K562 (cell line): Measurements from ENCODE around the gene HSD11B1. TPM values are rescaled to one million over a fixed set of nuclear protein-coding genes. Genes with fewer than 3 reads are reported as not detected.

ENCODE experiments used
- ATF1 ChIP-seq, 2 experiments: fragments of 450-650 bp in 1 of 2; IDR thresholded peaks; 2 replicates each; pipeline ENCODE4 v1.6.1; 2016; ENCODE audit warnings: missing compliant biosample characterization in 1 of 2, missing genetic modification characterization in 1 of 2
- BRF1 ChIP-seq: IDR thresholded peaks from 3 replicates; pipeline ENCODE4 v1.6.1; 2011; ENCODE audit warnings: borderline replicate concordance, mild to moderate bottlenecking; ENCODE audit not compliant: insufficient read length; ENCODE audit errors: extremely low read depth
- CBX5 ChIP-seq: IDR thresholded peaks from 2 replicates; pipeline ENCODE4 v1.6.1; 2014; ENCODE audit warnings: low read depth, borderline replicate concordance
- E2F1 ChIP-seq: sonication (generic); formaldehyde crosslinking; IDR thresholded peaks from 2 replicates; pipeline ENCODE4 v1.8.1; 2023; ENCODE audit warnings: mild to moderate bottlenecking, missing genetic modification reagents, moderate library complexity
- E2F6 ChIP-seq, 2 experiments: IDR thresholded peaks; 2 replicates each; pipeline ENCODE4 v1.6.1; 2011; ENCODE audit warnings: borderline replicate concordance in 1 of 2, control low read depth in 1 of 2, low read depth in 1 of 2, low read length in 1 of 2, mild to moderate bottlenecking in 1 of 2, mixed read lengths in 1 of 2, moderate library complexity in 1 of 2; ENCODE audit not compliant: insufficient read depth in 1 of 2, insufficient read length in 1 of 2, poor library complexity in 1 of 2, severe bottlenecking in 1 of 2; ENCODE audit errors: extremely low read depth in 1 of 2
- GATAD2B ChIP-seq: fragments of 450-650 bp; IDR thresholded peaks from 2 replicates; pipeline ENCODE4 v1.6.1; 2017; ENCODE audit warnings: mild to moderate bottlenecking, borderline replicate concordance
- HNRNPL ChIP-seq: fragments of 200-400 bp; formaldehyde crosslinking; IDR thresholded peaks from 2 replicates; pipeline ENCODE4 v1.6.1; 2017; ENCODE audit warnings: low read depth, mild to moderate bottlenecking, low read length
- JUNB ChIP-seq: fragments of 450-650 bp; formaldehyde crosslinking; conservative IDR thresholded peaks from 2 replicates; pipeline ENCODE4 v1.4.0; 2020; ENCODE audit warnings: mild to moderate bottlenecking
- NUFIP1 ChIP-seq: fragments of 450-650 bp; IDR thresholded peaks from 2 replicates; pipeline ENCODE4 v1.6.1; 2018; ENCODE audit not compliant: partially characterized antibody
- POLR2AphosphoS5 ChIP-seq: IDR thresholded peaks from 2 replicates; pipeline ENCODE4 v1.6.1; 2011; ENCODE audit warnings: mild to moderate bottlenecking, low read depth, low read length, moderate library complexity; ENCODE audit not compliant: control insufficient read depth, insufficient read depth
- PPARD ChIP-seq: fragments of 250-450 bp; sonication (Bioruptor Pico); IDR thresholded peaks from 2 replicates; pipeline ENCODE4 v1.8.0; 2022; ENCODE audit warnings: inconsistent platforms, mild to moderate bottlenecking, moderate library complexity
- PREB ChIP-seq: sonication (generic); formaldehyde crosslinking; IDR thresholded peaks from 2 replicates; pipeline ENCODE4 v1.8.1; 2023; ENCODE audit warnings: mild to moderate bottlenecking, missing genetic modification reagents
- SRSF3 ChIP-seq: fragments of 200-400 bp; formaldehyde crosslinking; IDR thresholded peaks from 2 replicates; pipeline ENCODE4 v1.6.1; 2016; ENCODE audit warnings: mild to moderate bottlenecking, low read length, moderate library complexity; ENCODE audit not compliant: insufficient read depth
- TAF9B ChIP-seq: fragments of 450-650 bp; IDR thresholded peaks from 2 replicates; pipeline ENCODE4 v1.6.1; 2018; ENCODE audit warnings: mild to moderate bottlenecking; ENCODE audit not compliant: partially characterized antibody
- ZBTB2 ChIP-seq: fragments of 450-650 bp; IDR thresholded peaks from 2 replicates; pipeline ENCODE4 v1.6.1; 2016; ENCODE audit warnings: antibody characterized with exemption
- ZNF408 ChIP-seq: fragments of 250-450 bp; sonication (Bioruptor Pico); IDR thresholded peaks from 2 replicates; pipeline ENCODE4 v1.4.0; 2020; ENCODE audit warnings: low read depth, mild to moderate bottlenecking, moderate library complexity
- ZNF512 ChIP-seq: IDR thresholded peaks from 2 replicates; pipeline ENCODE4 v1.6.1; 2016; ENCODE audit warnings: missing genetic modification characterization, missing compliant biosample characterization
- ZNF639 ChIP-seq, 2 experiments: fragments of 200-800 bp in 1 of 2; sonication (Bioruptor generic) in 1 of 2; sonication (generic) in 1 of 2; formaldehyde crosslinking in 1 of 2; IDR thresholded peaks in 1 of 2; conservative IDR thresholded peaks in 1 of 2; 2 replicates each; pipeline versions ENCODE4 v1.5.0 to v1.6.1; 2016 to 2020; ENCODE audit warnings: missing compliant biosample characterization in 1 of 2, missing genetic modification characterization in 1 of 2, missing genetic modification reagents in 1 of 2
- polyA plus RNA-seq, 8 experiments: library from polyadenylated mRNA; depleted of rRNA in 4 of 8; stranded (reverse) in 5 of 8; unstranded in 3 of 8; fragments of >200 nt; fragmentation: Nextera tagmentation in 2 of 8; fragmentation: Illumina TruSeq in 1 of 8; extraction: Ambion mirVana in 2 of 8; extraction: Trizol in 1 of 8; gene quantifications; 2 replicates each; pipeline versions ENCODE4 v1.2.1 to v1.2.3, GENCODE V29; 2011 to 2014; ENCODE audit warnings: inconsistent platforms in 1 of 8, missing spikeins in 1 of 8
- total RNA-seq, 7 experiments: library from RNA; depleted of rRNA in 6 of 7; stranded (reverse); fragments of >200 nt in 6 of 7; fragmentation: Illumina TruSeq in 2 of 7; extraction: Trizol in 2 of 7; gene quantifications; 2 replicates each; pipeline versions ENCODE4 v1.2.1 to v1.2.3, GENCODE V29; 2011 to 2021; ENCODE audit warnings: low replicate concordance in 1 of 7

Gene HSD11B1
- total and polyA plus RNA-seq, 9 of the 15 experiments (the other 6 are each of a cell fraction or from before 2014, with no cell fraction given) = 0.04 to 0.16 TPM; not detected in 7

GRCh38 chr1:209747580-209748262 is 43.1 kb downstream of the HSD11B1 start (continued):
- TF ChIP-seq JUNB (no peak), E2F1 (CRISPR knock-in tag) (peak; percentile 51; the same call in 1 of the 2 replicates), SRSF3 (no peak), ZNF512 (no peak), PREB (CRISPR knock-in tag) (peak; percentile 99), HNRNPL (peak; percentile 80; the same call in 1 of the 2 replicates), TAF9B (no peak), E2F6 (IDR thresholded peaks at IDR 0.05; ENCODE audit: borderline replicate concordance in 1 of 2, extremely low read depth in 1 of 2, insufficient read depth in 1 of 2, insufficient read length in 1 of 2, low read depth in 1 of 2, low read length in 1 of 2, poor library complexity in 1 of 2, severe bottlenecking in 1 of 2) (peak in 1 of 2 experiments; percentile 18), NUFIP1 (no peak), ZNF639 (CRISPR knock-in tag; conservative IDR thresholded peaks at IDR 0.05 in 1 of 2, IDR thresholded peaks at IDR 0.05 in 1 of 2) (no peak), BRF1 (no peak), ZNF408 (CRISPR knock-in tag) (no peak), PPARD (CRISPR knock-in tag) (no peak), POLR2AphosphoS5 (no peak), ZBTB2 (peak; percentile 70; the same call in 1 of the 2 replicates), ATF1 (CRISPR knock-in tag; IDR thresholded peaks at IDR 0.05) (peak; percentile 28; the same call in 1 of the 2 replicates), ATF1 (tag; IDR thresholded peaks at IDR 0.05) (peak; percentile 82), CBX5 (no peak), GATAD2B (no peak)
